Neuronal stem cell (in vitro differentiated cells): ENCODE data around the gene FAT3.

Experiments
- DNase-seq: peaks from one replicate; pipeline ENCODE4 v3.0.0-alpha.2; 2013; ENCODE audit warnings: low spot score
- H2AFZ ChIP-seq: one replicate; pipeline ENCODE4 v1.6.1; 2013; ENCODE audit warnings: mild to moderate bottlenecking, low read length, inconsistent platforms
- H2AK5ac ChIP-seq: 2 replicates; pipeline ENCODE4 v1.6.1; 2013; ENCODE audit warnings: low read depth, mild to moderate bottlenecking, inconsistent platforms, low read length, moderate library complexity, mixed read lengths
- H2BK120ac ChIP-seq: 2 replicates; pipeline ENCODE4 v1.6.1; 2013; ENCODE audit warnings: low read depth, mild to moderate bottlenecking, inconsistent platforms, low read length, moderate library complexity, mixed read lengths
- H2BK12ac ChIP-seq: one replicate; pipeline ENCODE4 v1.6.1; 2013; ENCODE audit warnings: low read length, inconsistent platforms
- H2BK15ac ChIP-seq: 2 replicates; pipeline ENCODE4 v1.6.1; 2013; ENCODE audit warnings: mild to moderate bottlenecking, low read length, inconsistent platforms, mixed read lengths
- H2BK5ac ChIP-seq: one replicate; pipeline ENCODE4 v1.6.1; 2013; ENCODE audit warnings: inconsistent platforms, mild to moderate bottlenecking, low read length, moderate library complexity
- H3K14ac ChIP-seq: one replicate; pipeline ENCODE4 v1.6.1; 2013; ENCODE audit warnings: low read length, inconsistent platforms
- H3K18ac ChIP-seq: 2 replicates; pipeline ENCODE4 v1.6.1; 2013; ENCODE audit warnings: low read length, inconsistent platforms
- H3K23ac ChIP-seq: 2 replicates; pipeline ENCODE4 v1.6.1; 2013; ENCODE audit warnings: low read depth, mild to moderate bottlenecking, mixed read lengths, low read length, inconsistent platforms; ENCODE audit not compliant: poor library complexity
- H3K27ac ChIP-seq: replicated peaks from 3 replicates; pipeline ENCODE4 v1.5.1; 2013; ENCODE audit warnings: low read length, inconsistent platforms
- H3K27me3 ChIP-seq, 3 experiments: 2 replicates each; pipeline ENCODE4 v1.6.1; 2013; ENCODE audit warnings: low read length in 3 of 3, mild to moderate bottlenecking in 2 of 3, inconsistent platforms in 1 of 3, low read depth in 1 of 3, mixed read lengths in 1 of 3, moderate library complexity in 1 of 3; ENCODE audit not compliant: control insufficient read depth in 3 of 3, insufficient read depth in 3 of 3
- H3K36me3 ChIP-seq, 2 donors: replicated peaks in 1 of 2; 2 replicates each; pipeline ENCODE4 v1.6.1; 2013; ENCODE audit warnings: low read length in 2 of 2; ENCODE audit not compliant: control insufficient read depth in 2 of 2, insufficient read depth in 2 of 2
- H3K4ac ChIP-seq: 2 replicates; pipeline ENCODE4 v1.6.1; 2013; ENCODE audit warnings: inconsistent platforms, mild to moderate bottlenecking, low read length, moderate library complexity
- H3K4me1 ChIP-seq, 2 donors: 1 replicate in 1 of 2; 2 replicates in 1 of 2; pipeline ENCODE4 v1.6.1; 2013; ENCODE audit warnings: low read length in 2 of 2, low read depth in 1 of 2; ENCODE audit not compliant: control insufficient read depth in 2 of 2, insufficient read depth in 1 of 2
- H3K4me2 ChIP-seq: one replicate; pipeline ENCODE4 v1.6.1; 2013; ENCODE audit warnings: mild to moderate bottlenecking, low read length, inconsistent platforms; ENCODE audit not compliant: insufficient read depth, poor library complexity, severe bottlenecking
- H3K4me3 ChIP-seq, 2 donors: 2 replicates each; pipeline ENCODE4 v1.5.1; 2013; ENCODE audit warnings: low read length in 2 of 2, mild to moderate bottlenecking in 2 of 2, inconsistent platforms in 1 of 2, moderate library complexity in 1 of 2
- H3K79me1 ChIP-seq: one replicate; pipeline ENCODE4 v1.6.1; 2013; ENCODE audit warnings: low read depth, mild to moderate bottlenecking, inconsistent platforms, low read length, moderate library complexity
- H3K9ac ChIP-seq: one replicate; pipeline ENCODE4 v1.6.1; 2013; ENCODE audit warnings: mild to moderate bottlenecking, low read depth, low read length, inconsistent platforms; ENCODE audit not compliant: poor library complexity
- H3K9me3 ChIP-seq, 2 donors: replicated peaks in 1 of 2; 2 replicates each; pipeline versions ENCODE3 to v1.6.1; 2013; ENCODE audit warnings: low read length in 2 of 2, mild to moderate bottlenecking in 2 of 2, inconsistent platforms in 1 of 2, low read depth in 1 of 2, mixed read lengths in 1 of 2, moderate library complexity in 1 of 2; ENCODE audit not compliant: control insufficient read depth in 2 of 2, insufficient read depth in 1 of 2
- H4K8ac ChIP-seq: one replicate; pipeline ENCODE4 v1.6.1; 2013; ENCODE audit warnings: low read depth, mild to moderate bottlenecking, inconsistent platforms, low read length, moderate library complexity
- H4K91ac ChIP-seq: one replicate; pipeline ENCODE4 v1.6.1; 2013; ENCODE audit warnings: low read length, low read depth, mild to moderate bottlenecking, inconsistent platforms; ENCODE audit not compliant: poor library complexity
- WGBS, 2 donors: extraction: QIAGEN DNeasy Blood & Tissue Kit; methylation state at CpG; one replicate each; pipeline ENCODE4 v1.1.7; 2013; ENCODE audit warnings: missing lambda C conversion rate in 2 of 2, mixed read lengths in 1 of 2; ENCODE audit not compliant: insufficient read length in 2 of 2, insufficient replicate concordance in 1 of 2; ENCODE audit errors: extremely low coverage in 2 of 2; 5-methylcytosine and 5-hydroxymethylcytosine counted together

The FAT3 gene

DNA sequence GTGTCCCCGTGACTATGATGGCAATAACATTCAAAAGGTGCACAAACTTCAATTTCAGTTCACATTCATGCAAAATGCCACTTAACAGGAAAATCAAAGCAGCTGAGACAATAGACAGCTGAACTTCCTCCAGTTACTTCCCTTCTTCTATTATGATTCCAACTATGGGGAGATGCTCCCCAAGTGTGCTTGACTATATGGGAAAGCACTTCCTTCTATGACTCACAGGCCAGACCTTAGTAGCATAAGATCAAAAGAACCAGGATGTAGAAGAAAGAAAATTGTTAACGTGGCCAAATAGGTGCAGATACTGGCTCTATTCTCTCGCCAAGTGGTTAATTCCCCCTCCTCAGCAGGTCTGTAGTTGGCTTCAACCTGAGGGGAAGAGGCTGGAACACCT is 7.8 kb upstream of the FAT3 start:
- no peaks in the 10 kb centered on the region for H3K27me3 ChIP-seq
- no CpG with 5 or more reads among the region's 3 CpGs for WGBS, 2 donors
- H3K36me3 ChIP-seq: no peaks in the 10 kb centered on the region

DNA sequence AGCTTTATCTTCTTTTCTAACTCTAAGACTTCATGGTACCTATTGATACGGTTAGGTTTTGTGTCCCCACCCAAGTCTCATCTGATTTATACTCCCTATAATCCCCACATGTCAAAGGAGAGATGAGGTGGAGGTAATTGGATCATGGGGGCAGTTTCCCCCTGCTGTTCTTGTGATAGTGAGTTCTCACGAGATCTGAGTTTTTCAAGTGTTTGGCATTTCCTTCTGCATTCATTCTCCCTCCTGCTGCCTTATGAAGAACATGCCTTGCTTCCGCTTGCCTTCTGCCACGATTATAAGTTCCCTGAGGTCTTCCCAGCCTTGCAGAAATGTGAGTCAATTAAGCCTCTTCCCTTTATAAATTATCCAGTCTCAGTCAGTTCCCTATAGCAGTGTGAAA is 5.1 kb upstream of the FAT3 start:
- Histone ChIP-seq H3K4ac (no peak overlapping the region), H2BK120ac (no peak overlapping the region)
- no CpG with 5 or more reads among the region's 4 CpGs for WGBS, 2 donors

More for the DNA sequence above, 7.8 kb upstream of the FAT3 start:
- no peak overlapping the region for H3K4me2 ChIP-seq
- H2AK5ac ChIP-seq: no peak overlapping the region
- no peaks in the 10 kb centered on the region for H3K79me1 ChIP-seq
- H3K18ac ChIP-seq: no peak overlapping the region
- no peak overlapping the region for H3K4me3 ChIP-seq
- H2BK5ac ChIP-seq: no peak overlapping the region
- no peak overlapping the region for H4K8ac ChIP-seq
- H3K27ac ChIP-seq: no peak overlapping the region
- no peak overlapping the region for H2BK15ac ChIP-seq
- no peak overlapping the region for H2BK12ac ChIP-seq
- no peak overlapping the region for H2AFZ ChIP-seq
- peaks cover 5% of the 10 kb centered on the region in 2 donors for H3K4me1 ChIP-seq
- H3K9me3 ChIP-seq: no peaks in the 10 kb centered on the region
- H3K14ac ChIP-seq: no peak overlapping the region
- DNase-seq: no peak
- no peak overlapping the region for H3K9ac ChIP-seq
- no peak overlapping the region for H2BK120ac ChIP-seq
- H3K4ac ChIP-seq: no peak overlapping the region
- no peak overlapping the region for H4K91ac ChIP-seq
- no peak overlapping the region for H3K23ac ChIP-seq

DNA sequence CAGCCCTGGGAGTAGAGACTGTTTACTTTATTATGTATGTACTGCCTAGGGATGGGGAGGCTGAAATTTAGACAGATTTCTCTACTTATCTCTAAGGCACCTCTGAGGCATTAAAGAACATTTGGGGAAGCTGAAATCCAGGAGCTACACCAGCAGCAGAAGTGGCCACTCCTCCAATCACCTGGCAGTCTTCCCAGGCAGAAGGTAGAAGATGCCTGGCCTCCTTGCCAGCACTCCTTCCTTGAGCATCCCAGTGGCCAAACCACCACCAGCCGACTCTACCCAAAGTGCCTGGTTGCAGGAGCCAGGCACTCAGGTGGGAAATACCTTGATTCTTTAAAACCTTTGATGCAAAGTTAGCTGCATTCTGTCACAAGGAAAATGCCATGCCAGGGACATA is 1.9 kb upstream of the FAT3 start:
- Histone ChIP-seq H4K91ac (no peak overlapping the region), H3K23ac (no peak overlapping the region), H3K27ac (no peak overlapping the region), H3K4ac (no peak overlapping the region), H2BK120ac (no peak overlapping the region), H3K14ac (no peak overlapping the region), H4K8ac (no peak overlapping the region), H2BK5ac (no peak overlapping the region), H2AFZ (no peak overlapping the region), H3K18ac (no peak overlapping the region), H3K4me3 (no peak overlapping the region), H3K9ac (no peak overlapping the region), H3K9me3 (no peaks in the 10 kb centered on the region), H2BK12ac (peak overlapping the region; percentile 59), H2AK5ac (no peak overlapping the region), H3K4me1 (peaks cover 15 to 16% of the 10 kb centered on the region in 2 donors), H3K79me1 (no peaks in the 10 kb centered on the region), H3K4me2 (no peak overlapping the region), H3K27me3 (no peaks in the 10 kb centered on the region), H2BK15ac (no peak overlapping the region), H3K36me3 (no peaks in the 10 kb centered on the region)
- DNase-seq: no peak
- no CpG with 5 or more reads among the region's 1 CpG for WGBS, 2 donors

More for the DNA sequence above, 5.1 kb upstream of the FAT3 start:
- H2BK15ac ChIP-seq: no peak overlapping the region
- peaks cover 18 to 21% of the 10 kb centered on the region in 2 donors for H3K4me1 ChIP-seq
- no peak overlapping the region for H3K9ac ChIP-seq
- H4K8ac ChIP-seq: no peak overlapping the region
- H2BK5ac ChIP-seq: no peak overlapping the region
- no peak overlapping the region for H2AFZ ChIP-seq
- H3K4me2 ChIP-seq: no peak overlapping the region
- H3K4me3 ChIP-seq: no peak overlapping the region
- no peak overlapping the region for H2AK5ac ChIP-seq
- no peak overlapping the region for H3K23ac ChIP-seq
- H3K79me1 ChIP-seq: no peaks in the 10 kb centered on the region
- H3K27me3 ChIP-seq: no peaks in the 10 kb centered on the region
- H2BK12ac ChIP-seq: no peak overlapping the region
- no peaks in the 10 kb centered on the region for H3K9me3 ChIP-seq
- no peak for DNase-seq
- H3K36me3 ChIP-seq: no peaks in the 10 kb centered on the region
- no peak overlapping the region for H4K91ac ChIP-seq
- H3K18ac ChIP-seq: no peak overlapping the region
- no peak overlapping the region for H3K14ac ChIP-seq
- no peak overlapping the region for H3K27ac ChIP-seq

DNA sequence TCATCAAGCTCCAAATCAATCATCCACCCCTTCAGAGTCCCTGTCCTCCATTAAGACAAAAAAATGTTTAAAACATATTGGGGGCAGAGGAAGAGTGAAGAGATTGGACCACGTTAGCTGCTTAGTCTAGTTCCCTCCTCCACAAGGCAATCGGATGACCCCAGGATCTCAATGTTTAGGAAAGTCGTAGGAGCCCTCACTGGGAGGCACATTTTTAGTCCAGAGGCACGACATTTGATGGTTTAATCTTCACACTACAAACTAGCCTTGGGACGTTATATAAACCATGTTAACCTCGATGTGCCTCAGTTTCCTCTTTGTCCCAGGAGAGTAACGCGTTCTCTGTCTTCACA is 588 bp upstream of the FAT3 start:
- peak overlapping the region; percentile 92 for H2BK12ac ChIP-seq
- peak overlapping the region; percentile 84 to 93 for H3K4me3 ChIP-seq
- peak overlapping the region; percentile 72 for H3K4ac ChIP-seq
- H3K4me2 ChIP-seq: peak overlapping the region; percentile 99
- H3K27me3 ChIP-seq: no peaks in the 10 kb centered on the region
- H3K4me1 ChIP-seq: peaks cover 21 to 27% of the 10 kb centered on the region in 2 donors
- peak overlapping the region; percentile 91 for H2AFZ ChIP-seq
- H2BK15ac ChIP-seq: peak overlapping the region; percentile 96
- no peaks in the 10 kb centered on the region for H3K9me3 ChIP-seq
- no peak overlapping the region for H2AK5ac ChIP-seq
- peak overlapping the region; percentile 99 for H3K18ac ChIP-seq
- H4K91ac ChIP-seq: no peak overlapping the region
- H2BK120ac ChIP-seq: no peak overlapping the region
- peak overlapping the region; percentile 98 for H2BK5ac ChIP-seq
- WGBS, 2 donors: no CpG with 5 or more reads among the region's 8 CpGs
- H4K8ac ChIP-seq: no peak overlapping the region
- peak overlapping the region; percentile 66 for H3K23ac ChIP-seq
- peak overlapping the region; percentile 96 for H3K9ac ChIP-seq
- H3K79me1 ChIP-seq: no peaks in the 10 kb centered on the region
- H3K14ac ChIP-seq: no peak overlapping the region
- peak overlapping the region; percentile 77 for H3K27ac ChIP-seq
- no peaks in the 10 kb centered on the region for H3K36me3 ChIP-seq
- DNase-seq: no peak
